GM10248 (cell line): Measurements from ENCODE around the gene CPNE7.
"Not testable (repeated sequence)": the region's sequence is repeated elsewhere in the genome, so short reads cannot be mapped to it uniquely, and the experiment has no call there.

Experiments
- CTCF ChIA-PET: fragments of 300-600 bp; sonication (Branson Sonifier 250); formaldehyde crosslinking; extraction: SDS; loops from one replicate; lab custom pipeline; 2021; ENCODE audit warnings: antibody characterized with exemption; lab: Yijun Ruan, JAX
- POLR2A ChIA-PET: fragments of 350-650 bp; sonication (Branson Sonifier 250); formaldehyde crosslinking; extraction: SDS; loops from one replicate; lab custom pipeline; 2020; ENCODE audit warnings: antibody characterized with exemption; lab: Yijun Ruan, JAX
- DNase-seq: peaks from one replicate; pipeline ENCODE4 v3.0.0; 2012; ENCODE audit errors: extremely low spot score
- TF ChIP-seq, protein P1 (sequence below): IDR thresholded peaks from 2 replicates; pipeline ENCODE4 v1.5.1; 2012; ENCODE audit warnings: mild to moderate bottlenecking, low read depth; ENCODE audit errors: extremely low read depth, missing control alignments, control extremely low read depth

The CPNE7 gene

GRCh38 chr16:89570342-89570923 is 5.1 kb upstream of the CPNE7 start:
- TF ChIP-seq, protein P1, sequence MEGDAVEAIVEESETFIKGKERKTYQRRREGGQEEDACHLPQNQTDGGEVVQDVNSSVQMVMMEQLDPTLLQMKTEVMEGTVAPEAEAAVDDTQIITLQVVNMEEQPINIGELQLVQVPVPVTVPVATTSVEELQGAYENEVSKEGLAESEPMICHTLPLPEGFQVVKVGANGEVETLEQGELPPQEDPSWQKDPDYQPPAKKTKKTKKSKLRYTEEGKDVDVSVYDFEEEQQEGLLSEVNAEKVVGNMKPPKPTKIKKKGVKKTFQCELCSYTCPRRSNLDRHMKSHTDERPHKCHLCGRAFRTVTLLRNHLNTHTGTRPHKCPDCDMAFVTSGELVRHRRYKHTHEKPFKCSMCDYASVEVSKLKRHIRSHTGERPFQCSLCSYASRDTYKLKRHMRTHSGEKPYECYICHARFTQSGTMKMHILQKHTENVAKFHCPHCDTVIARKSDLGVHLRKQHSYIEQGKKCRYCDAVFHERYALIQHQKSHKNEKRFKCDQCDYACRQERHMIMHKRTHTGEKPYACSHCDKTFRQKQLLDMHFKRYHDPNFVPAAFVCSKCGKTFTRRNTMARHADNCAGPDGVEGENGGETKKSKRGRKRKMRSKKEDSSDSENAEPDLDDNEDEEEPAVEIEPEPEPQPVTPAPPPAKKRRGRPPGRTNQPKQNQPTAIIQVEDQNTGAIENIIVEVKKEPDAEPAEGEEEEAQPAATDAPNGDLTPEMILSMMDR = no peak
- ChIA-PET POLR2A (no interaction called here), CTCF (no interaction called here)
- DNase-seq = no peak

- CTCF ChIA-PET, POLR2A ChIA-PET, DNase-seq: not testable (repeated sequence)
Observed at GRCh38 chr16:89570983-89571598, 4.5 kb upstream of the CPNE7 start.

DNA sequence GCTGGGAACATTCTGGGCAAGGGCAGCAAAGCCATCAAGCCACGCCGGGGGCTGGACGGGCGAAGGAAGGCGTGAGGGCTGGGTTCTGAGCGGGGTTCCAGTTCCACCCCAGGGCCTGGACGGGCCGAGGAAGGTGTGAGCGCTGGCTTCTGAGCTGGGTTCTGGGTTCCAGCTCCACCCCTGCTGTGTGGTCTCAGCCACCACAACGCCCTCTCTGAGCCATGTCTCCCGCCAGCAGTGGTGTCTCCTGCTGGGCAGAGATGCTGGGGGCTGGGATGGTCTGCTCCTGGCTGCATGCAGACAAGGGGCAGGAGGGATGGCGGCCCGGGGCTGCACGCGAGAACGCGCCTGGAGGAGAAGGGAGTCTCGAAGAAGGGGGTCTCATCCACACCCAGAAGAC is 3.9 kb upstream of the CPNE7 start:
- ChIA-PET CTCF (no interaction called here), POLR2A (no interaction called here)
- TF ChIP-seq, protein P1 = no peak

DNA sequence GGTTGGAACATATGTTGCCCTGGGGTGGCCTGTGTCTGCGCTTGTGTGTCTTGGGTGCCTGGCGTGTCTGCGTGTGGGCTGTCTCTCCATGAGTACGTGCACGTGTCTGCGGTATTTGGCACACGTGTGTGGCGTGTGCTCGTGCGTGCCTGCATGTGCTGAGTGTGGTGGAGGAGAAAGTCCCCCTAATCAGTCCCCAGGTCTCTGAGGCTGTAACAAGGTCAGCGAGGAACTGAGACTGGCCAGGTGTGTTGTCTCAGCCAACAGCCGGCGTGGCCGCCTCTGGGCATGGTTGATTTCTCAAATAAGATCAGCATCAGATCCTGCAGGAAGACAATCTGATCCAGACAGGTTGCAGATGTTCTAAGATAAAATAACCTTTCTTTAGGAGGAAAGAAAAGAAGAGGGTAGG is 3.5 kb upstream of the CPNE7 start:
- TF ChIP-seq, protein P1 = no peak
- ChIA-PET CTCF (no interaction called here), POLR2A (no interaction called here)
- DNase-seq = peak; percentile 63

More for the DNA sequence above, 3.9 kb upstream of the CPNE7 start:
- DNase-seq = no peak

DNA sequence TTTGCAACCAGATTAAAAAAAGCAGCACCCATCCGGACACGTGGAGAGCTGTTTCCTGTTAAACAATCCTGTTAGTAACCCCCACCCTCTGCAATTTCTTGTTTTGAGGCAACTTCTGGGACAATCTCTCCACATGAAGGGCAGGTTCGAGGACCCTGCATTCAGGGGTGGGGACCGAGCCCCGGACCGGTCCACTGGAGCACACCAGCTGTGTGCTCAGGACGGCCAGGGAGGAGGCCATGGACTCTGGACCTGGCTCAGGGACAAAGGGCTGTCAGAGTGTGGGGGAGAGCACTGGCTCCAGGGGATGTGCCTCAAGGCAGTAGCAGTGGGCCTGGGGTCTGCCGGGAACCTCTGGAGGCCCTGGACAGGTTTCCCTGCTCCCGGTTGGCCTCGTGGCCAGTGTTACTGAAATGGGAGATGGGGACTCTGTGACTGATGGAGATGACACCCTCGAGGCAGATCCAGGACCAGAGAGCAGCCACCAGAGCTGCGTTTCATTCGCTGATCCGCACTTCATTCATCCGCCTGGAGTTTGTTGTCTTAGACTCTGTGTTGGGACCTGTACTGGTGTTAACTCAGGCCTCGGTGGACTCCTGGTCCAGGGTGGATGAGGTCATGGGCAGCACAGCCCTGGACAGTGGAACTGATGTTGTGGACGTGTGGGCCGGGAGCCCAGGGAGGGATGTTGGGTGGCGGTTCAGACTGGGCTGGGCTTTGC is 2.9 kb upstream of the CPNE7 start:
- no peak for DNase-seq
- CTCF ChIA-PET = no interaction called here
- POLR2A ChIA-PET = no interaction called here
- TF ChIP-seq, protein P1 = no peak

GRCh38 chr16:89573826-89574680 is 1.5 kb upstream of the CPNE7 start:
- ChIA-PET POLR2A (no interaction called here), CTCF (interaction anchor here (0.6 to 1.1 kb wide), 2 partner anchors 9 to 41 kb away, joined by 3 to 6 read pairs; no protein-coding TSS in a partner anchor)
- DNase-seq = no peak
- TF ChIP-seq, protein P1 = no peak
